Measurements from ENCODE around the gene C3orf22.

The C3orf22 gene

GRCh38 chr3:126529585-126530170, 29.1 kb downstream of the C3orf22 start:
- no peak for TF ChIP-seq GATA2 (IDR thresholded peaks at IDR 0.05; ENCODE audit: low read depth, low read length)
- TF ChIP-seq GATA3 (IDR thresholded peaks at IDR 0.05; ENCODE audit: low read depth, low read length): no peak

- TF ChIP-seq GATA2 (IDR thresholded peaks at IDR 0.05; ENCODE audit: low read depth, low read length) (no peak), GATA3 (IDR thresholded peaks at IDR 0.05; ENCODE audit: low read depth, low read length) (no peak)
Measured at GRCh38 chr3:126528800-126529541, 29.8 kb downstream of the C3orf22 start.

- no peak for TF ChIP-seq GATA2 (IDR thresholded peaks at IDR 0.05; ENCODE audit: low read depth, low read length)
- no peak for TF ChIP-seq GATA3 (IDR thresholded peaks at IDR 0.05; ENCODE audit: low read depth, low read length)
Measured at GRCh38 chr3:126528419-126528799, 30.3 kb downstream of the C3orf22 start.

GRCh38 chr3:126527455-126528211, 31.1 kb downstream of the C3orf22 start:
- TF ChIP-seq GATA3 (IDR thresholded peaks at IDR 0.05; ENCODE audit: low read depth, low read length) (no peak), GATA2 (IDR thresholded peaks at IDR 0.05; ENCODE audit: low read depth, low read length) (no peak)

- TF ChIP-seq GATA3 (IDR thresholded peaks at IDR 0.05; ENCODE audit: low read depth, low read length): no peak
- TF ChIP-seq GATA2 (IDR thresholded peaks at IDR 0.05; ENCODE audit: low read depth, low read length): no peak
Measured at GRCh38 chr3:126527006-126527405, 31.7 kb downstream of the C3orf22 start.

GRCh38 chr3:126526668-126527005, 32.1 kb downstream of the C3orf22 start:
- TF ChIP-seq GATA3 (IDR thresholded peaks at IDR 0.05; ENCODE audit: low read depth, low read length) (no peak), GATA2 (IDR thresholded peaks at IDR 0.05; ENCODE audit: low read depth, low read length) (no peak)

GRCh38 chr3:126525853-126526667, 32.7 kb downstream of the C3orf22 start:
- TF ChIP-seq GATA2 (IDR thresholded peaks at IDR 0.05; ENCODE audit: low read depth, low read length) (no peak), GATA3 (IDR thresholded peaks at IDR 0.05; ENCODE audit: low read depth, low read length) (no peak)

- no peak for TF ChIP-seq GATA3 (IDR thresholded peaks at IDR 0.05; ENCODE audit: low read depth, low read length)
- TF ChIP-seq GATA2 (IDR thresholded peaks at IDR 0.05; ENCODE audit: low read depth, low read length): no peak
Measured at GRCh38 chr3:126525091-126525852, 33.5 kb downstream of the C3orf22 start.

- TF ChIP-seq GATA2 (IDR thresholded peaks at IDR 0.05; ENCODE audit: low read depth, low read length): no peak
- no peak for TF ChIP-seq GATA3 (IDR thresholded peaks at IDR 0.05; ENCODE audit: low read depth, low read length)
Measured at GRCh38 chr3:126524429-126524988, 34.2 kb downstream of the C3orf22 start.

GRCh38 chr3:126523745-126524428, 34.8 kb downstream of the C3orf22 start, which contains the start of gene CHST13:
Gene CHST13, plus strand, starts transcription at chr3:126524155. Its CDS starts 178 bp downstream, at chr3:126524333.
- no peak for TF ChIP-seq GATA2 (IDR thresholded peaks at IDR 0.05; ENCODE audit: low read depth, low read length)
- TF ChIP-seq GATA3 (IDR thresholded peaks at IDR 0.05; ENCODE audit: low read depth, low read length): no peak

GRCh38 chr3:126522363-126522788, 36.4 kb downstream of the C3orf22 start:
- TF ChIP-seq GATA2 (IDR thresholded peaks at IDR 0.05; ENCODE audit: low read depth, low read length) (no peak), GATA3 (IDR thresholded peaks at IDR 0.05; ENCODE audit: low read depth, low read length) (no peak)

GRCh38 chr3:126521122-126521891, 37.4 kb downstream of the C3orf22 start:
- TF ChIP-seq GATA3 (IDR thresholded peaks at IDR 0.05; ENCODE audit: low read depth, low read length) (no peak), GATA2 (IDR thresholded peaks at IDR 0.05; ENCODE audit: low read depth, low read length) (no peak)
